ENCODE measurements around the gene SLC37A2.

Gene SLC37A2

DNA sequence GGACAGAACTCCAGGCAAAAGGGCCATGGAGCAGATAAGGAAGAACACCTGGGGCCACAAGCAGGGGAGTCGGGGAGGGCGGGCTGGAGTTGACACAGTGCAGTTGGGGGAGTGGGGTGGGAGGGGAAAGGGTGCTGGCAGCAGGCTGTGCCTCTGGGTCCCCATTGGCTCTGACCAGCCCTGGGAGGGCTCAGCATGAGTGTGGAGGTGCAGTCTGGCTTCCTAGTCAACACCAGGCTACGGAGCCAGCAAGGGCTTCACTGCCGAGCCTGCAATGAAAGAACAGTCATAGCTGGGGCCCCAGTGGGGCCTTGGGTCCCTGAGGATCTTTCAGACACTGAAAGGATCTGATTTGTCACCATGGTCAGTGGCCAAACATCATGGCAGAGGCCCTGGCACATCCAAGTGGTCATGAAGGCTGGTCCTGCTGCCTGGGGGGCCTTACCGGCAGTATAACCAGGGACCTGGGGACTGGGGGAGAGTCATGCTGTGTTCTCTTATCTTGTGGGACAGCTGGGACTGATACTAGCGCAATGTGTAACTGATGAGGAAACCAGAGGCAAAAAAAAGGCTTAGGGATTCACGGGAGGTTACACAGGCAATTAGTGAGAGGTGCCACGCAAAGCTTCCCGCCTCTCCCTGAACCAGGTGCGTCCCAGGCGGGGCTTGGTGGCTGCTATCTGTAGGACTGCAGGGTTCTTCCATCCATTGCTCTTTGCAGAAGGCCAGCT is 11.6 kb downstream of the SLC37A2 start:
- no peak for FAIRE-seq

DNA sequence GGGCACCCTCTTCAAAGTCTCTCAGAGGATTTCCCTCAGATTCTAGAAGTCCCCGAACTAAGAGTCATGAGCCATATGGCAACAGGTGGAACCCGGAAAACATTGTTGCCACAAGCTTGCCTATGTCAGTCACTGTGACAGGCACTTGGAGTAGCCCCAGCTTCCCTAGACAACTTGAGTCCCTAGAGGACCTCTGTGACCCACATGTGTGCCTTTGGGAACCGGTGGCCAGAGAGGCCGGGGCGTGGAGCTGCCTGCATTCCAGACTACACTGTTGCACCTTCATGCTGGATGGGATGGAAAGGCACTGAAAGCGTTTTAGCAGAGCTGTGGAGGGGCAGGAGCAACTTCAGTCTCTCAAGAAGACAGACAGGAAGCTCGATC is 12.1 kb downstream of the SLC37A2 start:
- FAIRE-seq (no peak), DNase-seq (ENCODE audit: insufficient read length, low spot score) (no peak)
- TF ChIP-seq CTCF (IDR thresholded peaks at IDR 0.05; ENCODE audit: insufficient read depth, missing control alignments) = no peak

More for the DNA sequence above, 11.6 kb downstream of the SLC37A2 start:
- TF ChIP-seq CTCF (IDR thresholded peaks at IDR 0.05; ENCODE audit: insufficient read depth, missing control alignments) = no peak
- DNase-seq (ENCODE audit: insufficient read length, low spot score) = no peak

DNA sequence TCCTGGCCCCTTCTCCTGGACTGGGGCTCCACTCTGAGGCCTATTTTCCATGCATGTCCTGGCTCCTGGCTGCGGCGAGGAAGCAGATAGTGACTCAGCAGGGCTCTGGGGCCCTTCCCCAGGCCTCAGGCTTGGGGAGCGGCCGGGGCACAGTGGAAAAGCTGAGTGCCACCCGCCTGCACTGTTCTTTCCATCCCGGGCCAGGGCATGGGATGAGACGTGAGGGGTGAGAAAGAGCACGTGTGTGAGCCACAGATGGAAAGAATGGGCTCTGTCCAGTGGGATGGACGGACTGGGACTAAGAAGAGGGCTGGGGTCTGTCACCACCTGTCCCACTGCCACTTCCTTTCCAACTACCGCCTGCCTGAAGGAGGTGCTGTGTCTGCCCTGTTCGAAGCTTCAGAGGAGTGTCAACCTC is 12.8 kb downstream of the SLC37A2 start:
- no peak for DNase-seq (ENCODE audit: insufficient read length, low spot score)
- TF ChIP-seq CTCF (IDR thresholded peaks at IDR 0.05; ENCODE audit: insufficient read depth, missing control alignments) = no peak
- FAIRE-seq = no peak

DNA sequence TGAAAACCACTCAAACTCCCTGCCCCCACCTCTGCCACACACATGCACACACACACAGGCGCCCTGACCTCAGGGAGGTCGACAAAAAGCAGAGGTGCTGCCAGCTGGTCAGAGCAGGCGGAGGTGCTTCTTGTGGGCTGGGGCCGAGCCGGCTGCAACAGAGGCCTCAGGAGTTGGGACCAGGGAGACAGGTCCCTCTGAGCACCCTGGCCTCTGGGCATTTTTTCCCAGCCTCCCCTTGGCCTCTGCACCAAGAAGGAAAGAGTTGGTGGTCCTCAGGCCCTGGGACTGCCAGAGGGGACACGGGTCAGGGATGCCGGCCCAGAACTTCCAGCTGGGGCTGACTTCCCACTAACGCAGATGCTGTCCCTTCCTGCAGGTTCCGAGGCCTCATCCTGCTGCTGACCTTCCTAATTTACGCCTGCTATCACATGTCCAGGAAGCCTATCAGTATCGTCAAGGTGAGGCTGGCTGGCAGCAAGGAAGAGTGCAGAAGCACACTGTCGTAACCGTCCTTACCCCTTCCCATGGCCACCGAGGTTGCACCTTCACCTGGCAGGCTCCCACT is 13.4 kb downstream of the SLC37A2 start:
- FAIRE-seq = no peak
- TF ChIP-seq CTCF (IDR thresholded peaks at IDR 0.05; ENCODE audit: insufficient read depth, missing control alignments) = no peak
- no peak for DNase-seq (ENCODE audit: insufficient read length, low spot score)

- TF ChIP-seq CTCF (IDR thresholded peaks at IDR 0.05; ENCODE audit: insufficient read depth, missing control alignments) = no peak
- DNase-seq (ENCODE audit: insufficient read length, low spot score) (no peak), FAIRE-seq (no peak)
These were observed 14.9 kb downstream of the SLC37A2 start for GRCh38 chr11:125078016-125078415.

DNA sequence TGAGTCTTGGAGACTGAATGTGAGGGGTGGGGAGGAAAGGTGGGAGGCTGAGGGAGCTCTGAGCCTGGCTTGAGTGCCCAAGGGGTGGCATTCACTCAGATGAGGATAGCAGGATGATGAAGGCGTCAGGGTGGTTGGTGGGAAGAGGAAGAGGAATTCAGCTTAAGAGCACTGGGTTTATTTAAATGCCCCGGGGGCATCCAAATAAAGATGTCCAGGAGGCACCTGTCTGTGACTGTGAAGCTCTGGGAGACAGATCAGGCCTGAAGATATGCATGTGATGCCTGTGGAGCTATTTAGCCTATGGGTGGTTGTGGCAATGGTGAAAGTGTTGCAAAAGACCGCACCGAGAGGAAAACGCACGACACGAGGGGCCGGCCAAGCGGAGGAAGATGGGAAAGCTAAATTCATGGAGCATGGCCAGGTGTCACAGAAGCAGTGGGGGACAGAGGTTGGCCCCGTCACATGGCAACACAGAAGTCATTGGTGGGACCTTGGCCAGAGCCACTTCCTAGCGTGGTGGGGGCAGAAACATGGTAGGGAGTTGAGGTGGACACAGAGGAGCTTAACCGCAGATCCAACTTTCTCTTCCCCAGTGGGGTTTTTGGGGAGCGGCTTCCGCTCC is 15.5 kb downstream of the SLC37A2 start:
- DNase-seq (ENCODE audit: insufficient read length, low spot score) = no peak
- no peak for TF ChIP-seq CTCF (IDR thresholded peaks at IDR 0.05; ENCODE audit: insufficient read depth, missing control alignments)
- no peak for FAIRE-seq
